Kidney tubule cell (primary cell): Measurements from ENCODE around the gene GGCX.
"Not testable (repeated sequence)": the region's sequence is repeated elsewhere in the genome, so short reads cannot be mapped to it uniquely, and the experiment has no call there.

ENCODE experiments used
- DNase-seq: peaks from one replicate; pipeline ENCODE4 v3.0.0-alpha.2; 2018; ENCODE audit warnings: low spot score

The GGCX gene

GRCh38 chr2:85575739-85576138, 14.4 kb upstream of the GGCX start:
- DNase-seq, result no peak

DNA sequence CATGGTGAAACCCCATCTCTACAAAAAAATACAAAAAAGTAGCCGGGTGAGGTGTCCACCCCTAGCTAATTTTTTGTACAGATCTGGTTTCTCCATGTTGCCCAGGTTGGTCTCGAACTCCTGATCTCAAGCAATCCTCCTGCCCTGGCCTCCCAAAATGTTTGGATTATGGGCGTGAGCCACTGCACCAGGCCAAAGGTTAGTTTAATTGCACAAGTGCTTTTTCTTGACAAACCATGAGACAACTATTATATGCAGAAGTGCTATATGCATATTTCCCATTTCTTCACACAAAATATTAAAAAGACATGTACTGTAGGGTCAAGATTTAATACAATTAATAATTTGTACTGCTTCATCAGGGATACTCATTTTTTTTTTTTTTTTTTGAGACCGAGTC, 5.0 kb upstream of the GGCX start:
- DNase-seq, result no peak

DNA sequence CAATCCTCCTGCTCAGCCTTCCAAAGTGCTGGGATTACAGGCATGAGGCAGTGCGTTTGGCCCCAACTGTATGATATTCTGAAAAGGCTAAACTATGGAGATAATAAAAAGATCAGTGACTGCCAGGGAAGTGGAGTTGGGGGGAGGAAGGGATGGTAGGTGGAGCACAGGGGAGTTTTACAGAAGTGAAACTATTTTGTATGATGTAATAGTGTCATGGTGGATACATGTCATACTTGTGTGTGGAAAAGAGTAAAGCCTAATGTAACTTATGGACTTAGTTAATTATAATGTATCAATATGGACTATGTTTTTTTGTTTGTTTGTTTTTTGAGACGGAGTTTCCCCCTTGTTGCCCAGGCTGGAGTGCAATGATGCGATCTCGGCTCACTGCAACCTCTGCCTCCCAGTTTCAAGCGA, 2.9 kb upstream of the GGCX start:
- no peak for DNase-seq

GRCh38 chr2:85560812-85561279, 447 bp downstream of the GGCX start:
- no peak for DNase-seq

- not testable (repeated sequence) for DNase-seq
Measured at GRCh38 chr2:85560403-85560726, 928 bp downstream of the GGCX start.

- no peak for DNase-seq
Measured at GRCh38 chr2:85558160-85558559, 3.1 kb downstream of the GGCX start.

- no peak for DNase-seq
Measured at GRCh38 chr2:85557130-85557529, 4.2 kb downstream of the GGCX start.

GRCh38 chr2:85554980-85555612, 6.2 kb downstream of the GGCX start:
- DNase-seq, result no peak

GRCh38 chr2:85553184-85553583, 8.1 kb downstream of the GGCX start:
- DNase-seq, result no peak

DNA sequence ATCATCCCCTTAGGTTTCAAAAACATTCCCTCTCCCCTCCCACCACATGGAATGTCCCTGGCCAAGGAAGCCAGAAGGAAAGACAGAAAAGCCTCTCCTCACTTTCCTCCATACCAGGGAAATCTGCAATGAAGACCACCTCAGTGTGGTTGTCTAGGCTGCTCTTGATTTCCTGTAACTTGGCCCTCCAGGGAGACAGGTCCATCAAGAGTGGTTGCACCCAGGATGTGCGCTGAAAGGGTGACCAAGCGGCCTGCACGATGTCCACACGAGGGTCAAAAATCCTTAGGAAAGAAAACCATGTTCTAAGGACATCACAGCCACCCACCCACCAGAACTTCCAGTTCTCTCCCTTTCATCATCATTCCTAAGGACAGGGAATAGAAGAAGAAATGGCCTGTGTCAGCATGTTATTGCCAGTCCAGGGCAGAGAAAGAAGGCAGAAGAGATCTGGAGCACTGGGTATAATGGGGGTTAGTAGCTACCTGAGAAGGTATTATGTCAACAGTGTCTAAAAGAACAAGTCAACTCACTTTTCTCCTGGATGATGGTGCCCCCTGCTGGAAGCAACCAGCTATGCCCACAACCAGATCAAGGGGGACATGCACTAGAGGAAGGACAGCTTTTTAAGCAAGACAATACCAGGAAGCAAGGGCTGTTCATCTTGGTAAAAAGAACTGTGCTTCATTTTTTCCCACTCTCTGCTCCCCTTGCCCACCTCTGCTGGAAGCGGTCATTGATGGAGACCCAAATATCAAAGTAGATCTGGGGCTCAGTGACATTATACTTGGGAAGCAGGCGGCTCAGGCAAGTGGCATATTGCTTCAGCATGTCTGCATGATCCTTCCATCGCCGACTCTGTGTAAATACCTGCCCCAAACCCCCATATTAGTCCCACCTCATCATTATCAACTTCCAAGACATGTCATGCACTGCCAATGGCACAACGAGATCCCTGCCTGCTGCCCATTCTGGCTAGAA, 9.3 kb downstream of the GGCX start:
- DNase-seq, result peak; percentile 82

DNA sequence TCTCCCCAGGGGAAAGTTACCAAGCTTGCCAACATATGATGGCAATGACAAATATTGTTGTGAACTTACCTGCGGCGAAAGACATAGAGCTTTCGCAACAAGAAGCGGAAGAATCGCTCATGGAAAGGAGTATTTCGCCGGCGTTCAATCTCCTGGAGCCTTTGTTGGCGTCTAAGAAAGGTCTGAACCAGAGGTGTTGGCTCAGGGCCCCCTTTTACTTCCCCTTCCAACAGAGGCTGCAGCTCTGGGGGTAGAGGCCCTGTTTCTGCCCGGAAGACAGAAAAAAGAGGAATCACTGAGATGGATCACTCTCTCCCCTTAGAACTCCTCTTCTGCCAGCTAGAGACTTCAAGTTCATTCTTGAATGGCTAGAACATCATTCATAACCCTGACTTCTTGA, 10.8 kb downstream of the GGCX start:
- no peak for DNase-seq

GRCh38 chr2:85549826-85550225, 11.5 kb downstream of the GGCX start:
- peak; percentile 28 for DNase-seq

GRCh38 chr2:85549095-85549494, 12.2 kb downstream of the GGCX start:
- DNase-seq, result no peak

GRCh38 chr2:85548608-85548900, 12.7 kb downstream of the GGCX start:
- no peak for DNase-seq

GRCh38 chr2:85547859-85548607, 13.3 kb downstream of the GGCX start:
- no peak for DNase-seq

GRCh38 chr2:85547089-85547858, 14.0 kb downstream of the GGCX start:
- DNase-seq, result no peak

DNA sequence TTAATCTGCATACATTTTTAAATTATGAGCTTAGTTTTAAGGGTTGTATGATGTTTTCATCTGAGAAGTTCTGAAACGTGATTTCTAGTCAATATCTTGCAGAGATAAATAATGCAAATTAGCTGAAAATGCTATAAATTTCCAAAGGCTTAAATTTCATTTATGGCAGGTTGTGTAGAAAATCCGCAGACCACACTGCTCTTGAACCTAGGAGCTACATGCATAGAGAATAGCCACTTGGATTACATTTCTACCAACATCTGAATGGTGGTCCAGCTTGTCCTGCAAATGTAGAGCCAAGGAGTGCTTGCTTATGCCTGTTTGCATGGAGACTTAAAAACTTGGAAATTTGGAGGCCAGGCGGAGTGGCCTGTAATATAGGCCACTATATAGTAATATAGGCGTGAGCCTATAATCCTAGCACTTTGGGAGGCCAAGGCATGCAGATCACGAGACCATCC, 15.5 kb downstream of the GGCX start:
- DNase-seq, result no peak

DNA sequence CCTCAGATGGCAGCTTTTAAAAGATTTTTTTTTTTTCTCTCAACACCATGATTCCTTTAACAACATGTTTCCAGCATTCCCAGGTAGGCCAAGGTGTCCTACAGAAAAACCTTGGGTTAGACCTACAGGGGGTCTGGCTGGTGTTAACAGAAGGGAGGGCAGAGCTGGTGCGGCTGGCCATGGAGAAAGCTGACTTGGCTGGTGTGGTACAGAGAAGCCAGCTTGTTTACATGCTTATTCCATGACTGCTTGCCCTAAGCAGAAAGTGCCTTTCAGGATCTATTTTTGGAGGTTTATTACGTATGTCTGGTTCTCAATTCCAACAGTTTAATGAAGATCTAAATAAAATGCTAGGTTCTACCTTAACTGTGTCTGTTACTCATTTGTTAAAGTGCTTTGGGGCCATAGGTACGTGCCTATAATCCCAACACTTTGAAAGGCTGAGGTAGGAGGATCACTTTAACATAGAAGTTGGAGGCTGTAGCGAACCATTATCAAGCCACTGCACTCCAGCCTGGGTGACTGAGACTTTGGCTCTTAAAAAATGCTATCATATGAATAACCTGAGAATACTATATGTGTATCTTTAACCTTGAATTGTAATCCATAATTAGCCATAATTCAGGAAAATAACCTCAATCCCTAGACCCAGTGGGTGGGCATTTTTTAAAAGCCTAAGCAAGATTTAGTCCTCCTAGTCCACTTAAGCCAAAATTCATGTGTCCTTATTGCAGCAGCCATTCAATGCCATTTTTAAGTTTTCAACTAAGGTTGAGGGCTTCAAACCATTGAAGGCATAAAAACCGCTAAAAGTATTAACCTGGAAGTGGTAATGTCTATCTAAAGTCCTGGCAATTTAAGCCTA, 16.1 kb downstream of the GGCX start:
- DNase-seq, result not testable (repeated sequence)

DNA sequence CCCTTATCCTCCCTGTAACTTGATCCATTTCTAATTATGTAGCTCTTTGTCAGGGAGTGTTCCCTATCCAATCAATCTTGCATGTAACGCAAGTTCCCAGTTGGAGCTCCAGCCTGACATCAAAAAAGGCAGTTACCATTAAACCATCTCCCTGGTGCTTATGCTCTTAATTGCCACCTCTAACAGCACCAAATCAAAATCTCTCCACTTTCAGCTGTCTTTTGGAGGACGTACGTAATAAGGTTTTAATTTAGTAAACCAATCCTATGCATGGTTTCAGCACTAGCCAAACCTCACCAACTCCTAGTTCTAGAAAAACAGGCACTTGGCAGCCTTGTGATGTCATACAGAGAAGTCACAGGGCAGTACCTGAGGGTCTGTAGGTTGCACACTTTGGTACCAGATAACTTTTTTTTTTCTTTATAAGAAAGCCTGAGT, 17.0 kb downstream of the GGCX start:
- DNase-seq, result not testable (repeated sequence)

GRCh38 chr2:85542777-85543176, 18.5 kb downstream of the GGCX start:
- no peak for DNase-seq
